ENCODE results near the gene HTR4. TPM values are rescaled to one million over a fixed set of nuclear protein-coding genes. Genes with fewer than 3 reads are reported as not detected.

The HTR4 gene
- total RNA-seq, 1 donor from 2014 or later, result not detected

- peaks cover 16% of the 10 kb centered on the region for H3K27me3 Mint-ChIP-seq (ENCODE audit: low read depth)
- H3K9me3 Mint-ChIP-seq (ENCODE audit: low read depth), result peaks cover 13% of the 10 kb centered on the region
- no peak for DNase-seq (ENCODE audit: low spot score)
- peaks cover 4% of the 10 kb centered on the region for H3K4me1 Mint-ChIP-seq (ENCODE audit: low read depth)
- no peak overlapping the region for H3K4me3 Mint-ChIP-seq (ENCODE audit: unreplicated experiment)
- no peaks in the 10 kb centered on the region for H3K36me3 Mint-ChIP-seq (ENCODE audit: low read depth)
- no peak overlapping the region for H3K27ac Mint-ChIP-seq (ENCODE audit: unreplicated experiment)
- no peak for TF ChIP-seq CTCF (IDR thresholded peaks at IDR 0.05)
Measured at GRCh38 chr5:148686660-148687059, 32.3 kb upstream of the HTR4 start.

GRCh38 chr5:148685520-148686134 lies 31.3 kb upstream of the HTR4 start:
- H3K4me3 Mint-ChIP-seq (ENCODE audit: unreplicated experiment), result no peak overlapping the region
- H3K36me3 Mint-ChIP-seq (ENCODE audit: low read depth), result no peaks in the 10 kb centered on the region
- no peak overlapping the region for H3K27ac Mint-ChIP-seq (ENCODE audit: unreplicated experiment)
- H3K4me1 Mint-ChIP-seq (ENCODE audit: low read depth), result peaks cover 4% of the 10 kb centered on the region
- H3K27me3 Mint-ChIP-seq (ENCODE audit: low read depth), result peaks cover 12% of the 10 kb centered on the region
- peaks cover 8% of the 10 kb centered on the region for H3K9me3 Mint-ChIP-seq (ENCODE audit: low read depth)
- TF ChIP-seq CTCF (IDR thresholded peaks at IDR 0.05), result no peak
- no peak for DNase-seq (ENCODE audit: low spot score)

GRCh38 chr5:148684528-148684927 lies 30.2 kb upstream of the HTR4 start:
- H3K4me3 Mint-ChIP-seq (ENCODE audit: unreplicated experiment), result no peak overlapping the region
- no peak overlapping the region for H3K27ac Mint-ChIP-seq (ENCODE audit: unreplicated experiment)
- peaks cover 14% of the 10 kb centered on the region for H3K27me3 Mint-ChIP-seq (ENCODE audit: low read depth)
- TF ChIP-seq CTCF (IDR thresholded peaks at IDR 0.05), result no peak
- peaks cover 8% of the 10 kb centered on the region for H3K9me3 Mint-ChIP-seq (ENCODE audit: low read depth)
- peaks cover 4% of the 10 kb centered on the region for H3K4me1 Mint-ChIP-seq (ENCODE audit: low read depth)
- DNase-seq (ENCODE audit: low spot score), result no peak
- no peaks in the 10 kb centered on the region for H3K36me3 Mint-ChIP-seq (ENCODE audit: low read depth)

DNA sequence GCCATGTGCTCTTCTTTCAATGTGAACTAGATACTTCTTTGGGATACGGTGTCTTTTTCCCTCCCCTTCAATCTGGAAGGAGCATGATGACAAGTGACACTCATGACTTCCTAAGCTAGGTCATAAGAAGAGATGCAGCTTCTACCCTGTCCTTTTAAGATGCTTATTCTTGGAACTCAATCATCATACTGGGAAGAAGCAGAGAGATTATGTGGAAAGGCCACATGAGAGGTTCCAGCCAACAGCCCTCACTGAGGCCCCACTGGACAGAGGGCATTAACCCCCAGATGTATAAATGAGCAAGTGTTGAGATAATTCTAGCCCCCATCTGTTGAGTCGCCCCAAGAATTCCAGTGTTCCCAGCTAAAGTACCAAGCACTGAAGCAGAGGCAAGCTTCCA lies 29.3 kb upstream of the HTR4 start:
- Mint-ChIP-seq H3K4me1 (ENCODE audit: low read depth) (peaks cover 4% of the 10 kb centered on the region), H3K4me3 (ENCODE audit: unreplicated experiment) (no peak overlapping the region), H3K27me3 (ENCODE audit: low read depth) (peaks cover 14% of the 10 kb centered on the region), H3K9me3 (ENCODE audit: low read depth) (peaks cover under 1% of the 10 kb centered on the region), H3K36me3 (ENCODE audit: low read depth) (no peaks in the 10 kb centered on the region), H3K27ac (ENCODE audit: unreplicated experiment) (no peak overlapping the region)
- no peak for TF ChIP-seq CTCF (IDR thresholded peaks at IDR 0.05)
- no peak for DNase-seq (ENCODE audit: low spot score)

GRCh38 chr5:148682058-148683026 lies 28.0 kb upstream of the HTR4 start:
- Mint-ChIP-seq H3K27ac (ENCODE audit: unreplicated experiment) (no peak overlapping the region), H3K27me3 (ENCODE audit: low read depth) (peaks cover 14% of the 10 kb centered on the region), H3K4me1 (ENCODE audit: low read depth) (peaks cover 4% of the 10 kb centered on the region), H3K4me3 (ENCODE audit: unreplicated experiment) (no peak overlapping the region), H3K36me3 (ENCODE audit: low read depth) (no peaks in the 10 kb centered on the region), H3K9me3 (ENCODE audit: low read depth) (no peaks in the 10 kb centered on the region)
- TF ChIP-seq CTCF (IDR thresholded peaks at IDR 0.05), result no peak
- DNase-seq (ENCODE audit: low spot score), result no peak

All from chondrocyte (in vitro differentiated cells).